T-cell (primary cell): Measurements from ENCODE around the gene STAC2. TPM values are rescaled to one million over a fixed set of nuclear protein-coding genes. Genes with fewer than 3 reads are reported as not detected.

Experiments
- ATAC-seq, 4 experiments: fragments of 200-7000 bp in 3 of 4; fragments of 150-1000 bp in 1 of 4; cut with Tn5 transposase; replicated peaks in 1 of 4; 1 replicate in 3 of 4; 2 replicates in 1 of 4; pipeline ENCODE4 v1.10.0; 2021; ENCODE audit warnings: moderate library complexity in 3 of 4, mild to moderate bottlenecking in 2 of 4, moderate number of reproducible peaks in 1 of 4
- CTCF ChIA-PET, 2 donors: fragments of 300-600 bp; sonication (Branson Sonifier 250); formaldehyde crosslinking; loops; one replicate each; lab custom pipeline; 2022; ENCODE audit warnings: antibody characterized with exemption in 2 of 2; lab: Charles Lee
- POLR2A ChIA-PET, 2 donors: fragments of 300-600 bp; sonication (Branson Sonifier 250); formaldehyde crosslinking; loops; one replicate each; lab custom pipeline; 2022; ENCODE audit warnings: antibody characterized with exemption in 2 of 2; lab: Charles Lee
- DNase-seq, 35 experiments: peaks; one replicate each; pipeline versions ENCODE4 v3.0.0 to v3.0.0-alpha.2; 2013 to 2023
- H3K27ac ChIP-seq: one replicate; pipeline ENCODE4 v1.5.1; 2013; ENCODE audit warnings: low read length
- H3K27me3 ChIP-seq, 2 experiments: replicated peaks in 1 of 2; 1 replicate in 1 of 2; 2 replicates in 1 of 2; pipeline versions ENCODE4 v1.6.1 to v1.7.0; 2013; ENCODE audit warnings: low read length in 1 of 2, mixed read lengths in 1 of 2; ENCODE audit not compliant: control insufficient read depth in 2 of 2, insufficient read depth in 2 of 2; ENCODE audit errors: extremely low read depth in 1 of 2
- H3K36me3 ChIP-seq, 2 donors: 1 replicate in 1 of 2; 2 replicates in 1 of 2; pipeline versions ENCODE4 v1.6.1 to v1.7.0; 2013; ENCODE audit warnings: low read length in 1 of 2; ENCODE audit not compliant: control insufficient read depth in 2 of 2, insufficient read depth in 1 of 2; ENCODE audit errors: extremely low read depth in 1 of 2
- H3K4me1 ChIP-seq, 2 experiments: 1 replicate in 1 of 2; 2 replicates in 1 of 2; pipeline versions ENCODE4 v1.6.1 to v1.7.0; 2013; ENCODE audit warnings: low read length in 2 of 2, mixed read lengths in 1 of 2; ENCODE audit not compliant: insufficient read depth in 2 of 2, control insufficient read depth in 1 of 2; ENCODE audit errors: extremely low read depth in 1 of 2
- H3K4me3 ChIP-seq, 2 donors: 1 replicate in 1 of 2; 2 replicates in 1 of 2; pipeline versions ENCODE4 v1.5.1 to v1.7.0; 2013; ENCODE audit warnings: mild to moderate bottlenecking in 2 of 2, low read length in 1 of 2, moderate library complexity in 1 of 2; ENCODE audit not compliant: control insufficient read depth in 1 of 2; ENCODE audit errors: extremely low read depth in 1 of 2
- H3K9me3 ChIP-seq: 2 replicates; pipeline ENCODE4 v1.7.0; 2013
- H3K27ac Mint-ChIP-seq, 2 donors: one replicate each; pipeline ENCODE4 v1.8.0; 2020 to 2021; ENCODE audit warnings: mild to moderate bottlenecking in 2 of 2, mixed read lengths in 2 of 2
- H3K27me3 Mint-ChIP-seq, 2 donors: one replicate each; pipeline ENCODE4 v1.8.0; 2021 to 2022; ENCODE audit warnings: mixed read lengths in 2 of 2
- H3K36me3 Mint-ChIP-seq: one replicate; pipeline ENCODE4 v1.8.0; 2021; ENCODE audit warnings: mixed read lengths
- H3K4me1 Mint-ChIP-seq, 3 donors: one replicate each; pipeline ENCODE4 v1.8.0; 2020 to 2022; ENCODE audit warnings: mixed read lengths in 3 of 3, mild to moderate bottlenecking in 1 of 3
- H3K4me3 Mint-ChIP-seq, 3 donors: one replicate each; pipeline ENCODE4 v1.8.0; 2020 to 2022; ENCODE audit warnings: mild to moderate bottlenecking in 3 of 3, mixed read lengths in 3 of 3, moderate library complexity in 3 of 3
- H3K9me3 Mint-ChIP-seq, 3 donors: one replicate each; pipeline ENCODE4 v1.8.0; 2020 to 2022; ENCODE audit warnings: mixed read lengths in 3 of 3
- WGBS: methylation state at CpG from one replicate; pipeline ENCODE4 v1.1.5; 2013; ENCODE audit warnings: missing lambda C conversion rate; ENCODE audit not compliant: insufficient coverage; 5-methylcytosine and 5-hydroxymethylcytosine counted together
- total RNA-seq, 35 experiments: library from RNA in 6 of 35; stranded (reverse) in 6 of 35; fragments of 120-200 nt in 1 of 35; gene quantifications; one replicate each; pipeline versions ENCODE4 v1.2.1 to v1.2.4 and lab custom pipeline; 2013 to 2026

The STAC2 gene
- total RNA-seq, 5 donors from 2014 or later (not counting 1 experiment from before 2014, with no cell fraction given): 0.12 to 0.15 (median 0.13) TPM; not detected in 2

- H3K36me3 ChIP-seq: no peaks in the 10 kb centered on the region
- H3K9me3 Mint-ChIP-seq: no peaks in the 10 kb centered on the region
- peak overlapping the region; percentile 55 to 70 for H3K27ac Mint-ChIP-seq
- H3K27me3 Mint-ChIP-seq: peaks cover 0 to 9% of the 10 kb centered on the region in 2 donors
- H3K27ac ChIP-seq: peak overlapping the region; percentile 29
- WGBS: 83% methylated on average over 1 of the region's 5 CpGs
- ATAC-seq (no peak), DNase-seq (no peak)
- H3K4me1 ChIP-seq: peaks cover 0 to 60% of the 10 kb centered on the region in 2 experiments
- H3K4me3 ChIP-seq: no peak overlapping the region
- H3K27me3 ChIP-seq: peaks cover 0 to 15% of the 10 kb centered on the region in 2 experiments
- no peak overlapping the region for H3K4me3 Mint-ChIP-seq
- H3K4me1 Mint-ChIP-seq: peaks cover 39 to 42% (median 42%) of the 10 kb centered on the region in 3 donors
- no peaks in the 10 kb centered on the region for H3K9me3 ChIP-seq
- CTCF ChIA-PET: interaction anchor here (0.5 to 4.5 kb wide), 8 partner anchors 8 to 84 kb away, joined by 3 to 48 read pairs (median 5); partner anchors contain the start of gene RPL19 (in 1 of the 2)
- POLR2A ChIA-PET: interaction anchor here in 1 of 2 donors (0.8 kb wide), 1 partner anchor 88 kb away, joined by 4 read pairs; no protein-coding TSS in a partner anchor
- H3K36me3 Mint-ChIP-seq: no peaks in the 10 kb centered on the region
Observed at GRCh38 chr17:39236450-39236927, 10.7 kb upstream of the STAC2 start.

DNA sequence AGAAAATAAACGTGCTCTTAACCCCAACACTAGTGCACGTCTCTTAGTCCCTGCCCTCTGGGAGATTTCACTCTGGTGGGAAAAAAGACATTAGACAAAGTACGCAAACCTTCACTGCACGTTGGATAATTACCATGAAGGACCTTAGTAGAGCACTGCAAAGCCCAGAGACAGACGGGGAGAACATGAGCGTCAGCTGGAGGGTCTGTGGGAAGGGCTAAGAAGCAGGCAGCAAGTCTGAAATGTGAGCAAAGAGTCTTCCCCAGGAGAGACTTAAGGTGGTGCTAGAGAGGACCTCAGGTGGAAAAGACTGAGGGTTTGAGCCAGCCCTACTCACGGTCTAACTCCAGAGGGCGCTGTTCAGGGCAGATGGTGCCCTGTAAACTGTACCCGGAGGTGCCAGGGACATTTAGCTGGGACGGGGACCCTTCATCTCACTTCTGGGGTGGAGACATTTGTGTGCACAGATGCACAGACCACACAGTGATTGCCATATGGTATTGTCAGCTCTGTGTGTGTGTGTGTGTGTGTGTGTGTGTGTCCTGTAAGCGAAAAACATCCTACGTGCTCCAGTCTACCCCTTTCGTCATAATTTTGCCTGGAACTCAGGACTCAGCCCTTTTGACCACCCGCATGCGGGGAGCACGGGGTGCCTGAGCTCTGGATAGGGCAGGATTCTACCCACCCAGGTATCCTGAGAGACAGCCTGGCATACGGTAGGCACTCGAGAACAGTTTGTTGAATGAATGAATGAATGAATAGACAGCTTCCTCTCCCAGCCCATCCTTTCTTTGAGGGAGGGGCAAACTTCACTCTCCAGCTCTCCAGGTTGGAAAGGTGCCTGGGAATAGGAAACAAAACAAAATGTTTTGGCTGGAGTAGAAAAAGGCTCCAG lies 10.1 kb upstream of the STAC2 start:
- ATAC-seq (peak in 2 of 4 experiments; percentile 6 to 27), DNase-seq (peak in 30 of 35 experiments; percentile 16 to 74 (median 36))
- Mint-ChIP-seq H3K27ac (peak overlapping the region; percentile 1 to 61), H3K4me1 (peaks cover 40 to 45% (median 44%) of the 10 kb centered on the region in 3 donors), H3K4me3 (no peak overlapping the region), H3K9me3 (no peaks in the 10 kb centered on the region), H3K27me3 (peaks cover 0 to 13% of the 10 kb centered on the region in 2 donors), H3K36me3 (no peaks in the 10 kb centered on the region)
- Histone ChIP-seq H3K27me3 (peaks cover 0 to 22% of the 10 kb centered on the region in 2 experiments), H3K27ac (peak overlapping the region; percentile 29), H3K4me1 (peaks cover 0 to 62% of the 10 kb centered on the region in 2 experiments), H3K36me3 (no peaks in the 10 kb centered on the region), H3K4me3 (no peak overlapping the region), H3K9me3 (no peaks in the 10 kb centered on the region)
- POLR2A ChIA-PET: interaction anchor here (0.6 to 0.8 kb wide), 3 partner anchors 28 to 87 kb away, joined by 3 to 4 read pairs (median 4); no protein-coding TSS in a partner anchor
- 32% methylated on average over 10 of the region's 18 CpGs for WGBS
- CTCF ChIA-PET: interaction anchor here (0.5 to 4.5 kb wide), 14 partner anchors 9 to 445 kb away, joined by 3 to 48 read pairs (median 4); partner anchors contain the start of gene RPL19 (in 1 of the 2)

DNA sequence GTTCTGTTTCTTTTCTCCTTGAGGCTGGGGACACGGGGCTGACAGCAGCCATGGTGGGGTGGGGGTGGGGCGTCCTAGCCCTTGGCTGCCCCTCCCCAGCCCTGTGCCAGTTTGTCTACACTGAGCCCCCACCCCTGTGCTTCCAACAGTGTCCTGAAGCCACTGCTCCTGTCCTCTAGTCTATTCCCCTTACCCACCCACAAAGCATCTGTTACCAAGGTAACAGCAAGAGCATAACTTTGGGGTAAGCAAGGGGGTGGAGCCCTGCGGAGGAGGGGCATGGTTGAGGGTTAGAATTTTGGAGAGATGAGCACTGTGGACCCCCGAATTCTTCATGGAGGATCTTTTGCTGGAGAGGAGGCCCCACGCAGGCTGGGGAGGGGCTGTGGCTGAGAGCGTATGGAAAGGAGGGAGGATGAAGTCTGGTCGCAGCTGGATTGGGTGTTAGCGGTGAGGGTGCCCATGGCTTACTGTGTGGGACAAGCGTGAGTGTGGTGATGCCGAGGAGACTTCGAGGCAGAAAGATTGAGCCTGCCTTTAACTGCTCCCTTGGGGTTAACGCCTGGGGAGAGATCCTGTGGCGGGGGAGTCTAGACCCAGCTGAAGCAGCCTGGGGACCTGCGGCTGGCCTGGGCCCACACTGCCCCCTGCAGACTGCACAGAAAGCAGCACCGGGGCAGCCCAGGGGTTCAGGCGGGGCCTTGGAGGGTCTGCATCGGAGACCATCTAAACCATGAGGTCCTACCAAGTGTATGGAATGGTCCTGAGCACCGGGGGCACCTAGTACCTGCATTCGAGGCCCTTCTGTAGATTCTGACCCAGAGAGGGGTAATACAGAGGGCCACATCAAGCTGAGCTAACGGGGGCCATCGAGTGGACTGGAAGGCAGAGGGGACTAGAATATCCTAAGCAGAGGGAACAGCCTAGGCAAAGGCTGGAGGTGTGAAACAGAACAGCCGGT lies 6.1 kb upstream of the STAC2 start:
- Mint-ChIP-seq H3K27me3 (peaks cover 8 to 38% of the 10 kb centered on the region in 2 donors), H3K4me3 (peak overlapping the region; percentile 23 to 50 (median 47)), H3K9me3 (no peaks in the 10 kb centered on the region), H3K36me3 (no peaks in the 10 kb centered on the region), H3K27ac (peak overlapping the region in 1 of 2 donors; percentile 59), H3K4me1 (peaks cover 14 to 21% (median 20%) of the 10 kb centered on the region in 3 donors)
- peak; percentile 22 to 77 (median 54) for DNase-seq
- Histone ChIP-seq H3K9me3 (no peaks in the 10 kb centered on the region), H3K4me1 (peaks cover 0 to 30% of the 10 kb centered on the region in 2 experiments), H3K36me3 (no peaks in the 10 kb centered on the region), H3K27me3 (peaks cover 0 to 51% of the 10 kb centered on the region in 2 experiments), H3K27ac (no peak overlapping the region), H3K4me3 (no peak overlapping the region)
- ATAC-seq: peak; percentile 82 to 87 (median 83)
- CTCF ChIA-PET: interaction anchor here (0.7 to 1.7 kb wide), 11 partner anchors 12 to 1593 kb away, joined by 3 to 9 read pairs (median 4); partner anchors contain the start of gene RPL19 (in 1 of the 2)
- WGBS: 20% methylated on average over 19 of the region's 22 CpGs
- POLR2A ChIA-PET: interaction anchor here in 1 of 2 donors (0.6 kb wide), 2 partner anchors 26 to 54 kb away, joined by 4 to 5 read pairs; no protein-coding TSS in a partner anchor

DNA sequence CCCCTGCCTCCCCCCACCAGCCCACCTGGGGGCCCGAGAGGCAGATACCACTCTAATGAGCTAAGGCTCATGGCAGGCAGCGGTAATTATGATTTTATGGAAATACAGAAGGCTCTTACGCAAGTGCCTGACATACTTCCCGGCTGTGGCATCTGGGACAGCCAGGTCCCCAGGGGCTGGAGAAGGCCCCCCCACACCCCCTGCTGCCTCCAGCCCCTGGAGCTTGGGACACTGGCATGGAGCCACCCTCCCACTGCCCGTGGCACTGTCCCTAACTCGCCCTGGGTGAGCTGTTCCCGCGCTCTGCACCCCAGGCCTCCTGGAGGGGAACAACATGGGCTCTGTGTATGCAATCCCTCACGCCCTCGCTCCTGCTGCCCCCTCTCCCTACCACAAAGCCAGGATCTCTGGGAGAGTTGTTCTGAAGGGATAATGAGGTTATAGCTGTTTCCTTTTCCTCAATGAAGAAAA lies 5.4 kb upstream of the STAC2 start:
- peaks cover 2 to 26% of the 10 kb centered on the region in 2 experiments for H3K4me1 ChIP-seq
- Mint-ChIP-seq H3K4me3 (no peak overlapping the region), H3K27ac (no peak overlapping the region)

GRCh38 chr17:39230361-39230760 lies 4.6 kb upstream of the STAC2 start:
- ChIA-PET POLR2A (no interaction called here), CTCF (interaction anchor here in 1 of 2 donors (1.2 to 1.6 kb wide), 2 partner anchors 35 to 247 kb away, joined by 3 to 6 read pairs; no protein-coding TSS in a partner anchor)
- DNase-seq (no peak), ATAC-seq (no peak)
- Mint-ChIP-seq H3K27me3 (peaks cover 14 to 45% of the 10 kb centered on the region in 2 donors), H3K4me3 (no peak overlapping the region), H3K9me3 (no peaks in the 10 kb centered on the region), H3K27ac (no peak overlapping the region), H3K4me1 (peaks cover 15 to 19% (median 18%) of the 10 kb centered on the region in 3 donors), H3K36me3 (peaks cover 3% of the 10 kb centered on the region)
- peaks cover 6 to 26% of the 10 kb centered on the region in 2 experiments for H3K4me1 ChIP-seq
- H3K36me3 ChIP-seq: no peaks in the 10 kb centered on the region
- no CpG with 5 or more reads among the region's 1 CpG for WGBS
- peaks cover 5 to 66% of the 10 kb centered on the region in 2 experiments for H3K27me3 ChIP-seq
- H3K9me3 ChIP-seq: no peaks in the 10 kb centered on the region
- H3K27ac ChIP-seq: no peak overlapping the region
- no peak overlapping the region for H3K4me3 ChIP-seq

More for the DNA sequence above, 5.4 kb upstream of the STAC2 start:
- DNase-seq (no peak), ATAC-seq (no peak)
- no peaks in the 10 kb centered on the region for H3K36me3 ChIP-seq
- no peaks in the 10 kb centered on the region for H3K9me3 ChIP-seq
- H3K4me1 Mint-ChIP-seq: peaks cover 16 to 22% (median 21%) of the 10 kb centered on the region in 3 donors
- H3K9me3 Mint-ChIP-seq: no peaks in the 10 kb centered on the region
- no peak overlapping the region for H3K4me3 ChIP-seq
- WGBS: 40% methylated on average over 1 of the region's 10 CpGs
- peaks cover under 1% of the 10 kb centered on the region for H3K36me3 Mint-ChIP-seq
- peaks cover 3 to 58% of the 10 kb centered on the region in 2 experiments for H3K27me3 ChIP-seq
- H3K27ac ChIP-seq: no peak overlapping the region
- ChIA-PET POLR2A (no interaction called here), CTCF (interaction anchor here (0.7 to 1.7 kb wide), 8 partner anchors 13 to 1594 kb away, joined by 3 to 9 read pairs (median 6); partner anchors contain the start of gene RPL19 (in 1 of the 2))
- peaks cover 10 to 41% of the 10 kb centered on the region in 2 donors for H3K27me3 Mint-ChIP-seq
